Measurements from ENCODE around the gene YPEL2.

YPEL2 gene

GRCh38 chr17:59372138-59372751 lies 40.8 kb downstream of the YPEL2 start:
- Histone ChIP-seq H3K27ac (peak overlapping the region; percentile 85 to 93), H3K4me3 (peak overlapping the region; percentile 58)
- peak; percentile 87 for DNase-seq (ENCODE audit: low spot score)
- TF ChIP-seq CTCF (IDR thresholded peaks at IDR 0.05) = no peak

GRCh38 chr17:59373882-59374495 lies 42.5 kb downstream of the YPEL2 start:
- DNase-seq (ENCODE audit: low spot score) = no peak
- peak overlapping the region; percentile 58 for H3K4me3 ChIP-seq
- TF ChIP-seq CTCF (IDR thresholded peaks at IDR 0.05) = no peak
- peak overlapping the region; percentile 85 to 93 for H3K27ac ChIP-seq

GRCh38 chr17:59374612-59375011 lies 43.2 kb downstream of the YPEL2 start:
- TF ChIP-seq CTCF (IDR thresholded peaks at IDR 0.05) = no peak
- DNase-seq (ENCODE audit: low spot score) = no peak
- Histone ChIP-seq H3K4me3 (no peak overlapping the region), H3K27ac (peak overlapping the region; percentile 85 to 93)

GRCh38 chr17:59375857-59376256 lies 44.4 kb downstream of the YPEL2 start:
- H3K4me3 ChIP-seq = no peak overlapping the region
- TF ChIP-seq CTCF (IDR thresholded peaks at IDR 0.05) = no peak
- peak overlapping the region; percentile 85 to 93 for H3K27ac ChIP-seq
- DNase-seq (ENCODE audit: low spot score) = no peak

GRCh38 chr17:59376506-59376905 lies 45.1 kb downstream of the YPEL2 start:
- Histone ChIP-seq H3K4me3 (no peak overlapping the region), H3K27ac (peak overlapping the region; percentile 85 to 93)
- no peak for DNase-seq (ENCODE audit: low spot score)
- no peak for TF ChIP-seq CTCF (IDR thresholded peaks at IDR 0.05)

- no peak for DNase-seq (ENCODE audit: low spot score)
- TF ChIP-seq CTCF (IDR thresholded peaks at IDR 0.05) = no peak
- H3K27ac ChIP-seq = peak overlapping the region; percentile 85 to 93
- no peak overlapping the region for H3K4me3 ChIP-seq
These were observed 46.0 kb downstream of the YPEL2 start for GRCh38 chr17:59377410-59377809.

- no peak for TF ChIP-seq CTCF (IDR thresholded peaks at IDR 0.05)
- DNase-seq (ENCODE audit: low spot score) = no peak
- H3K4me3 ChIP-seq = peak overlapping the region; percentile 23
- H3K27ac ChIP-seq = peak overlapping the region; percentile 85 to 93
These were observed 47.2 kb downstream of the YPEL2 start for GRCh38 chr17:59378675-59379074.
